NCI-H345 treated with DMSO at 0.1 percent for 48 hours (cell line): Measurements from ENCODE around the gene MANSC4.
"Not testable (repeated sequence)": the region's sequence is repeated elsewhere in the genome, so short reads cannot be mapped to it uniquely, and the experiment has no call there.

Experiments
- DNase-seq: peaks from one replicate; lab custom pipeline; 2025; ENCODE audit not compliant: unreplicated experiment; lab: John Stamatoyannopoulos, UW

MANSC4 gene

GRCh38 chr12:27756670-27757195, 23.3 kb downstream of the MANSC4 start:
- no peak for DNase-seq

- DNase-seq, result no peak
Measured at GRCh38 chr12:27754795-27755194, 25.2 kb downstream of the MANSC4 start.

GRCh38 chr12:27751386-27752047, 28.5 kb downstream of the MANSC4 start:
- DNase-seq, result no peak

- no peak for DNase-seq
Measured at GRCh38 chr12:27747111-27747820, 32.8 kb downstream of the MANSC4 start.

GRCh38 chr12:27745734-27746133, 34.3 kb downstream of the MANSC4 start:
- not testable (repeated sequence) for DNase-seq

- DNase-seq, result no peak
Measured at GRCh38 chr12:27743601-27744000, 36.4 kb downstream of the MANSC4 start.

GRCh38 chr12:27734321-27734720, 45.7 kb downstream of the MANSC4 start:
- DNase-seq, result not testable (repeated sequence)

- DNase-seq, result no peak
Measured at GRCh38 chr12:27733791-27734190, 46.2 kb downstream of the MANSC4 start.

GRCh38 chr12:27733052-27733656, 46.9 kb downstream of the MANSC4 start:
- DNase-seq, result peak; percentile 15

- DNase-seq, result no peak
Measured at GRCh38 chr12:27732281-27732680, 47.8 kb downstream of the MANSC4 start.

GRCh38 chr12:27730097-27730588, 49.9 kb downstream of the MANSC4 start:
- no peak for DNase-seq

GRCh38 chr12:27723212-27723611, 56.8 kb downstream of the MANSC4 start:
- DNase-seq, result no peak
